Lower leg skin (tissue), 3 donors: ENCODE measurements around the gene MAMDC2.

Experiments used
- POLR2A ChIP-seq, 2 donors: fragments of 450-650 bp; IDR thresholded peaks; one replicate each; pipeline ENCODE4 v1.6.1; 2016 to 2017; ENCODE audit warnings: antibody characterized with exemption in 2 of 2, mild to moderate bottlenecking in 1 of 2, moderate library complexity in 1 of 2
- TF ChIP-seq, protein P1 (sequence below), 3 donors: fragments of 450-650 bp; IDR thresholded peaks; one replicate each; pipeline ENCODE4 v1.5.1; 2016; ENCODE audit warnings: antibody characterized with exemption in 3 of 3, mild to moderate bottlenecking in 3 of 3, moderate library complexity in 2 of 3

DNA sequence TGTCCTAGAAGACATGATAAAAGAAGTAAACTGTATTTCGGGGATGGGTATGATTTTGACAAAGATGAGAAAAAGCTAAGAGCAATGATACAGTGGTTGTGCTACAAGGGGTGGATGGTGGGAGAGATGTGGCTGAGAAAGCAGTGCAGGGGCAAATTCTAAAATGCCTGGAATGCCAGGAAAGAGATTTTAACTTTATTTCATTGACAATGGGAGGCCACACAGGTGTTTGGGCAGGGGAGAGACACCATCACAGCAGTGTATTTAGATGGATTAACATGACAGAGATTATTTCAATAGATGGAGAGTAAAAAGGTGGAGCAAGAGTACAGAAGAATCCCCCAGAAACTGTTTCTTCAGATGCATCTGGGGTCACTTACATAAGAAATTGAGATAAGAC is 71.2 kb downstream of the MAMDC2 start:
- TF ChIP-seq, protein P1, sequence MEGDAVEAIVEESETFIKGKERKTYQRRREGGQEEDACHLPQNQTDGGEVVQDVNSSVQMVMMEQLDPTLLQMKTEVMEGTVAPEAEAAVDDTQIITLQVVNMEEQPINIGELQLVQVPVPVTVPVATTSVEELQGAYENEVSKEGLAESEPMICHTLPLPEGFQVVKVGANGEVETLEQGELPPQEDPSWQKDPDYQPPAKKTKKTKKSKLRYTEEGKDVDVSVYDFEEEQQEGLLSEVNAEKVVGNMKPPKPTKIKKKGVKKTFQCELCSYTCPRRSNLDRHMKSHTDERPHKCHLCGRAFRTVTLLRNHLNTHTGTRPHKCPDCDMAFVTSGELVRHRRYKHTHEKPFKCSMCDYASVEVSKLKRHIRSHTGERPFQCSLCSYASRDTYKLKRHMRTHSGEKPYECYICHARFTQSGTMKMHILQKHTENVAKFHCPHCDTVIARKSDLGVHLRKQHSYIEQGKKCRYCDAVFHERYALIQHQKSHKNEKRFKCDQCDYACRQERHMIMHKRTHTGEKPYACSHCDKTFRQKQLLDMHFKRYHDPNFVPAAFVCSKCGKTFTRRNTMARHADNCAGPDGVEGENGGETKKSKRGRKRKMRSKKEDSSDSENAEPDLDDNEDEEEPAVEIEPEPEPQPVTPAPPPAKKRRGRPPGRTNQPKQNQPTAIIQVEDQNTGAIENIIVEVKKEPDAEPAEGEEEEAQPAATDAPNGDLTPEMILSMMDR (IDR thresholded peaks at IDR 0.05), result no peak
- TF ChIP-seq POLR2A (IDR thresholded peaks at IDR 0.05), result no peak
